GM12891 (cell line): ENCODE measurements around the gene KLF1.

Experiments used
- PAX5 ChIP-seq: IDR thresholded peaks from 2 replicates; pipeline ENCODE4 v1.6.1; 2011; ENCODE audit warnings: low read length, moderate library complexity, mild to moderate bottlenecking; ENCODE audit not compliant: insufficient read depth, severe bottlenecking
- POLR2A ChIP-seq: IDR thresholded peaks from 2 replicates; pipeline ENCODE4 v1.6.1; 2011; ENCODE audit warnings: low read depth, low read length, control low read depth
- TAF1 ChIP-seq: IDR thresholded peaks from 2 replicates; pipeline ENCODE4 v1.6.1; 2011; ENCODE audit warnings: low read depth, low read length, control low read depth

- TF ChIP-seq POLR2A (no peak), PAX5 (no peak), TAF1 (no peak)
These were observed 19.6 kb downstream of the KLF1 start for GRCh38 chr19:12867120-12868099.
